Measurements from ENCODE around the gene HPCAL1. TPM values are rescaled to one million over a fixed set of nuclear protein-coding genes. Genes with fewer than 3 reads are reported as not detected.

Gene HPCAL1
- total and polyA plus RNA-seq, 2 experiments from 2014 or later: 58.9 to 65.4 TPM

DNA sequence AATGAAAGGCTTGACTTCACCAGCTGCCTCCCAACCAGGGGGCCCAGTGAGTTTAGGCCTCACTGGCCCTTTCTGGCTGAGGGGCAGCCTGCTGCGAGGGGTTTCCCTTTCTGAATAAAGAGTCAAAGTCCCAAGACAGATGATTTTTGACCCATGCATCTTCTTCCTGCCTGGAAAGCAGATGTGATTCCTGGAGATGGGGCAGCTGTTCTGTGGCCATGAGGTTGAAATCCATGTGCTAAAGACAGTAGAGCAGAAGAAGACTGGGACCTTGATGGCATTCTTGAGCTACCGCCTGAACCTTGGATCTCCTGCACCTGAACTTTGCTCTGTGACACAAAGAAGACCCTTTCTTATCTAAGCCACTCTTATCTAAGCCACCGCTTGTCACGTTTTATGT is 19.8 kb downstream of the HPCAL1 start:
- WGBS, 2 experiments (ENCODE audit: low coverage in 1 of 2, low lambda C conversion rate in 2 of 2, missing lambda C conversion rate in 2 of 2): 96 to 100% methylated on average over 4 of the region's 4 CpGs

DNA sequence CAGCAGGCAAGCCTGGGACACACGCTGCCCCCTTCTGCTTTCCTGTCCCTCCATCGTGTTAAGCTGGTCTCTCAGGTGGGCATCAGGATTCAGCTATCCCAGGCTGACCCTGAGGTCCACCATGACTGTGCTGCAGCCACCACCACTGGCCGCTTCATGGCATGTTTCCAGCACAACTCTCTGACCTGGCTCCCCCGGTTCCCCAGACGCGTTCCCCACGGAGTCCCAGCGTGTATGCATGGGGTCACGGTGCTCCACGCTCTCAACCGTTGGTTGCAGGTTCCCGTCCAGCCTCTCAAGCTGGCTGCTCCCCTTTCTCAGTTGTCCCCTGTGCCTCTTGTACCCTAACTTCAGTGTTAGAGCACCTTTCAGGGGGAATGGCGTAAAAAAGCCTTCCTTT is 20.3 kb downstream of the HPCAL1 start:
- Histone ChIP-seq H3K27me3 (replicated peaks; ENCODE audit: insufficient read depth) (no peaks in the 10 kb centered on the region), H3K4me3 (no peak overlapping the region), H3K27ac (no peak overlapping the region), H3K9me3 (ENCODE audit: low read depth) (no peaks in the 10 kb centered on the region), H3K9ac (no peak overlapping the region), H4K20me1 (ENCODE audit: insufficient read depth) (no peaks in the 10 kb centered on the region), H3K9me2 (ENCODE audit: insufficient read depth) (no peaks in the 10 kb centered on the region), H3F3A (ENCODE audit: insufficient read depth) (no peaks in the 10 kb centered on the region), H2AFZ (no peak overlapping the region), H3K79me2 (ENCODE audit: insufficient read depth) (peaks cover 64% of the 10 kb centered on the region), H3K4me2 (ENCODE audit: unreplicated experiment) (no peak overlapping the region), H3K4me1 (ENCODE audit: insufficient read depth) (no peaks in the 10 kb centered on the region), H3K36me3 (ENCODE audit: low read depth) (no peaks in the 10 kb centered on the region)
- in situ Hi-C loops (cut with MboI): no loop called here
- TF ChIP-seq EZH2 (IDR thresholded peaks at IDR 0.05; ENCODE audit: insufficient read depth, poor library complexity, severe bottlenecking): no peak
- TF ChIP-seq EZH2phosphoT487 (IDR thresholded peaks at IDR 0.05; ENCODE audit: insufficient read depth, low read depth): no peak
- WGBS, 2 experiments (ENCODE audit: low coverage in 1 of 2, low lambda C conversion rate in 2 of 2, missing lambda C conversion rate in 2 of 2): 93 to 96% methylated on average over 13 of the region's 13 CpGs
- DNase-seq: no peak

More for the DNA sequence above, 19.8 kb downstream of the HPCAL1 start:
- TF ChIP-seq EZH2phosphoT487 (IDR thresholded peaks at IDR 0.05; ENCODE audit: insufficient read depth, low read depth): no peak
- no peak for TF ChIP-seq EZH2 (IDR thresholded peaks at IDR 0.05; ENCODE audit: insufficient read depth, poor library complexity, severe bottlenecking)
- H3K9me3 ChIP-seq (ENCODE audit: low read depth): no peaks in the 10 kb centered on the region
- H3K4me2 ChIP-seq (ENCODE audit: unreplicated experiment): no peak overlapping the region
- no peak overlapping the region for H3K27ac ChIP-seq
- no peaks in the 10 kb centered on the region for H4K20me1 ChIP-seq (ENCODE audit: insufficient read depth)
- H3F3A ChIP-seq (ENCODE audit: insufficient read depth): no peaks in the 10 kb centered on the region
- no peaks in the 10 kb centered on the region for H3K9me2 ChIP-seq (ENCODE audit: insufficient read depth)
- H3K4me1 ChIP-seq (ENCODE audit: insufficient read depth): no peaks in the 10 kb centered on the region
- no peak overlapping the region for H2AFZ ChIP-seq
- in situ Hi-C loops (cut with MboI): no loop called here
- H3K27me3 ChIP-seq (replicated peaks; ENCODE audit: insufficient read depth): no peaks in the 10 kb centered on the region
- DNase-seq: no peak
- no peaks in the 10 kb centered on the region for H3K36me3 ChIP-seq (ENCODE audit: low read depth)
- H3K4me3 ChIP-seq: no peak overlapping the region
- H3K9ac ChIP-seq: no peak overlapping the region
- peaks cover 66% of the 10 kb centered on the region for H3K79me2 ChIP-seq (ENCODE audit: insufficient read depth)

DNA sequence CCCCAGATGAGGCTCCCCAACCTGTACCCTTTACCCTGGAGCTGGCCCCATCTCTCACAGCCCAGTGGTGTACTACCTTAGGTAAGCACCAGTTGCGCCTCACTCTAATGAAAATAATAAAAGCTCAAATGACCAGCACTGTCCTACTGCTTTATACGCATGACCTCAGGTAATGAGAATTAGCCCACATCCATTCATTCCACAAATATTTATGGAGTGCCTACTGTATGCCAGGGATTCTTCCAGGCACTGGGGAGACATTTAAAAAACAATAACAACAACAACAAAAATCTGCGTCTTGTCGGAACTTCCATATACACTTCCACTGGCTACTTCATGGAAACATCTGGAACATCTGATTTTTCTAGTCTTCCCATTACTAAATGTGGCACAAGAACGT is 20.8 kb downstream of the HPCAL1 start:
- H3K36me3 ChIP-seq (ENCODE audit: low read depth): no peaks in the 10 kb centered on the region
- H3K9ac ChIP-seq: no peak overlapping the region
- no peaks in the 10 kb centered on the region for H3K9me3 ChIP-seq (ENCODE audit: low read depth)
- H3K4me3 ChIP-seq: no peak overlapping the region
- H2AFZ ChIP-seq: no peak overlapping the region
- H3F3A ChIP-seq (ENCODE audit: insufficient read depth): no peaks in the 10 kb centered on the region
- peaks cover 66% of the 10 kb centered on the region for H3K79me2 ChIP-seq (ENCODE audit: insufficient read depth)
- H3K27ac ChIP-seq: no peak overlapping the region
- no peaks in the 10 kb centered on the region for H3K4me1 ChIP-seq (ENCODE audit: insufficient read depth)
- H3K27me3 ChIP-seq (replicated peaks; ENCODE audit: insufficient read depth): no peaks in the 10 kb centered on the region
- H3K4me2 ChIP-seq (ENCODE audit: unreplicated experiment): no peak overlapping the region
- in situ Hi-C loops (cut with MboI): no loop called here
- no peak for TF ChIP-seq EZH2 (IDR thresholded peaks at IDR 0.05; ENCODE audit: insufficient read depth, poor library complexity, severe bottlenecking)
- TF ChIP-seq EZH2phosphoT487 (IDR thresholded peaks at IDR 0.05; ENCODE audit: insufficient read depth, low read depth): no peak
- H3K9me2 ChIP-seq (ENCODE audit: insufficient read depth): no peaks in the 10 kb centered on the region
- 95 to 98% methylated on average over 5 of the region's 5 CpGs for WGBS, 2 experiments (ENCODE audit: low coverage in 1 of 2, low lambda C conversion rate in 2 of 2, missing lambda C conversion rate in 2 of 2)
- no peaks in the 10 kb centered on the region for H4K20me1 ChIP-seq (ENCODE audit: insufficient read depth)
- no peak for DNase-seq

- TF ChIP-seq EZH2phosphoT487 (IDR thresholded peaks at IDR 0.05; ENCODE audit: insufficient read depth, low read depth) (no peak), EZH2 (IDR thresholded peaks at IDR 0.05; ENCODE audit: insufficient read depth, poor library complexity, severe bottlenecking) (no peak)
- in situ Hi-C loops (cut with MboI): no loop called here
- no peak overlapping the region for H2AFZ ChIP-seq
- H3K9me3 ChIP-seq (ENCODE audit: low read depth): no peaks in the 10 kb centered on the region
- no peak overlapping the region for H3K4me3 ChIP-seq
- H3K4me2 ChIP-seq (ENCODE audit: unreplicated experiment): no peak overlapping the region
- H3K27ac ChIP-seq: no peak overlapping the region
- H3K9ac ChIP-seq: no peak overlapping the region
- H3K9me2 ChIP-seq (ENCODE audit: insufficient read depth): no peaks in the 10 kb centered on the region
- peaks cover 63% of the 10 kb centered on the region for H3K79me2 ChIP-seq (ENCODE audit: insufficient read depth)
- no peaks in the 10 kb centered on the region for H3K36me3 ChIP-seq (ENCODE audit: low read depth)
- peak; percentile 59 for DNase-seq
- H4K20me1 ChIP-seq (ENCODE audit: insufficient read depth): no peaks in the 10 kb centered on the region
- 71 to 80% methylated on average over 5 of the region's 5 CpGs for WGBS, 2 experiments (ENCODE audit: low coverage in 1 of 2, low lambda C conversion rate in 2 of 2, missing lambda C conversion rate in 2 of 2)
- H3K4me1 ChIP-seq (ENCODE audit: insufficient read depth): no peaks in the 10 kb centered on the region
- H3F3A ChIP-seq (ENCODE audit: insufficient read depth): no peaks in the 10 kb centered on the region
- H3K27me3 ChIP-seq (replicated peaks; ENCODE audit: insufficient read depth): no peaks in the 10 kb centered on the region
Observed at GRCh38 chr2:10324095-10324832, 21.6 kb downstream of the HPCAL1 start.
